PC-3 (cell line): ENCODE results near the gene ASMTL.
"Not testable (repeated sequence)": the region's sequence is repeated elsewhere in the genome, so short reads cannot be mapped to it uniquely, and the experiment has no call there.

ENCODE experiments used
- EZH2 ChIP-seq: fragments of 300-600 bp; sonication (generic); IDR thresholded peaks from one replicate; pipeline ENCODE4 v1.6.1; 2017; ENCODE audit warnings: antibody characterized with exemption, mild to moderate bottlenecking, low read length; ENCODE audit not compliant: unreplicated experiment
- TF ChIP-seq, protein P1 (sequence below): fragments of 300-600 bp; sonication (generic); conservative IDR thresholded peaks from 2 replicates; pipeline ENCODE4 v1.5.1; 2017; ENCODE audit warnings: antibody characterized with exemption, low read depth, mild to moderate bottlenecking, low read length

DNA sequence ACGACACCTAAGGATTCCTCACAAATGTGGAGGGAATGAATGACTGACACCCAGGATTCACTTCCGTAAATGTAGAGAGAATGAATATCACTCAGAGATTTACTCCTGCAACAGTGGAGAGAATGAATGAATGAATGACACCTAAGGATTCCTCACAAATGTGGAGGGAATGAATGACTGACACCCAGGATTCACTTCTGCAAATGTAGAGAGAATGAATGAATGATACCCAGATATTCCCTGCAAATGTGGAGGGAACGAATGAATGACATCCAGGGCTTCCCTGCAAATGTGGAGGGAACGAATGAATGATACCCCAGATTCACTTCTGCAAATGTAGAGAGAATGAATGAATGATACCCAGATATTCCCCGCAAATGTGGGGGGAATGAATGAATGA lies 36.6 kb upstream of the ASMTL start:
- TF ChIP-seq, protein P1, sequence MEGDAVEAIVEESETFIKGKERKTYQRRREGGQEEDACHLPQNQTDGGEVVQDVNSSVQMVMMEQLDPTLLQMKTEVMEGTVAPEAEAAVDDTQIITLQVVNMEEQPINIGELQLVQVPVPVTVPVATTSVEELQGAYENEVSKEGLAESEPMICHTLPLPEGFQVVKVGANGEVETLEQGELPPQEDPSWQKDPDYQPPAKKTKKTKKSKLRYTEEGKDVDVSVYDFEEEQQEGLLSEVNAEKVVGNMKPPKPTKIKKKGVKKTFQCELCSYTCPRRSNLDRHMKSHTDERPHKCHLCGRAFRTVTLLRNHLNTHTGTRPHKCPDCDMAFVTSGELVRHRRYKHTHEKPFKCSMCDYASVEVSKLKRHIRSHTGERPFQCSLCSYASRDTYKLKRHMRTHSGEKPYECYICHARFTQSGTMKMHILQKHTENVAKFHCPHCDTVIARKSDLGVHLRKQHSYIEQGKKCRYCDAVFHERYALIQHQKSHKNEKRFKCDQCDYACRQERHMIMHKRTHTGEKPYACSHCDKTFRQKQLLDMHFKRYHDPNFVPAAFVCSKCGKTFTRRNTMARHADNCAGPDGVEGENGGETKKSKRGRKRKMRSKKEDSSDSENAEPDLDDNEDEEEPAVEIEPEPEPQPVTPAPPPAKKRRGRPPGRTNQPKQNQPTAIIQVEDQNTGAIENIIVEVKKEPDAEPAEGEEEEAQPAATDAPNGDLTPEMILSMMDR = not testable (repeated sequence)
- not testable (repeated sequence) for TF ChIP-seq EZH2
